Suprapubic skin (tissue), 4 donors: ENCODE results near the gene NRN1.

ENCODE experiments used
- CTCF ChIP-seq, 2 donors: fragments of 200-600 bp in 1 of 2; fragments of 450-650 bp in 1 of 2; sonication (generic) in 1 of 2; IDR thresholded peaks; one replicate each; pipeline ENCODE4 v1.5.1; 2016 to 2019; ENCODE audit warnings: antibody characterized with exemption in 2 of 2, mild to moderate bottlenecking in 1 of 2, moderate library complexity in 1 of 2
- EP300 ChIP-seq: sonication (generic); formaldehyde crosslinking; IDR thresholded peaks from one replicate; pipeline ENCODE4 v1.6.1; 2017; ENCODE audit warnings: antibody characterized with exemption
- POLR2A ChIP-seq, 2 donors: fragments of 450-650 bp; IDR thresholded peaks; one replicate each; pipeline ENCODE4 v1.6.1; 2017; ENCODE audit warnings: antibody characterized with exemption in 2 of 2, mild to moderate bottlenecking in 2 of 2, moderate library complexity in 2 of 2
- POLR2AphosphoS5 ChIP-seq, 3 donors: sonication (generic); formaldehyde crosslinking; IDR thresholded peaks; one replicate each; pipeline ENCODE4 v1.6.1; 2017; ENCODE audit warnings: antibody characterized with exemption in 3 of 3

- TF ChIP-seq CTCF (IDR thresholded peaks at IDR 0.05) = no peak
- TF ChIP-seq POLR2A (IDR thresholded peaks at IDR 0.05) = no peak
- no peak for TF ChIP-seq POLR2AphosphoS5 (IDR thresholded peaks at IDR 0.05)
- TF ChIP-seq EP300 = no peak
Measured at GRCh38 chr6:5996714-5997419, 9.9 kb downstream of the NRN1 start.
